Naive thymus-derived CD4-positive, alpha-beta T cell (primary cell): ENCODE data around the gene ELMO2. TPM values are rescaled to one million over a fixed set of nuclear protein-coding genes. Genes with fewer than 3 reads are reported as not detected.
A peak's percentile ranks its signal among the peaks of the same experiment; 100 is the strongest.

Experiments
- ATAC-seq: fragments of 150-1000 bp; cut with Tn5 transposase; 2 replicates; pipeline ENCODE4 v1.10.0; 2021; ENCODE audit warnings: mild to moderate bottlenecking, moderate library complexity
- CTCF ChIA-PET: fragments of 350-600 bp; sonication (Branson Sonifier 250); formaldehyde crosslinking; loops from one replicate; lab custom pipeline; 2021; ENCODE audit warnings: antibody characterized with exemption; lab: Charles Lee
- POLR2A ChIA-PET: fragments of 350-600 bp; sonication (Branson Sonifier 250); formaldehyde crosslinking; loops from one replicate; lab custom pipeline; 2021; ENCODE audit warnings: antibody characterized with exemption, inconsistent platforms; lab: Charles Lee
- DNase-seq, 9 donors: peaks; one replicate each; pipeline versions ENCODE4 v3.0.0 to v3.0.0-alpha.2; 2020 to 2022; ENCODE audit warnings: mixed read lengths in 1 of 9
- H3K27ac ChIP-seq: one replicate; pipeline ENCODE4 v1.7.0; 2013; ENCODE audit warnings: mild to moderate bottlenecking, low read depth, low read length, moderate library complexity
- H3K27me3 ChIP-seq, 2 donors: one replicate each; pipeline ENCODE4 v1.7.0; 2013; ENCODE audit warnings: low read length in 2 of 2, mild to moderate bottlenecking in 2 of 2, moderate library complexity in 2 of 2; ENCODE audit not compliant: control insufficient read depth in 2 of 2, insufficient read depth in 2 of 2
- H3K36me3 ChIP-seq, 3 experiments: 1 replicate in 2 of 3; 2 replicates in 1 of 3; pipeline ENCODE4 v1.7.0; 2013; ENCODE audit warnings: low read length in 3 of 3, mild to moderate bottlenecking in 3 of 3, moderate library complexity in 1 of 3; ENCODE audit not compliant: insufficient read depth in 3 of 3, control insufficient read depth in 2 of 3
- H3K4me1 ChIP-seq, 2 donors: one replicate each; pipeline ENCODE4 v1.7.0; 2013; ENCODE audit warnings: low read length in 2 of 2, mild to moderate bottlenecking in 2 of 2, moderate library complexity in 1 of 2; ENCODE audit not compliant: control insufficient read depth in 2 of 2, insufficient read depth in 2 of 2
- H3K4me3 ChIP-seq: 2 replicates; pipeline ENCODE4 v1.7.0; 2013; ENCODE audit warnings: mild to moderate bottlenecking, low read length
- H3K9me3 ChIP-seq, 3 experiments: 1 replicate in 2 of 3; 2 replicates in 1 of 3; pipeline ENCODE4 v1.7.0; 2013; ENCODE audit warnings: low read length in 3 of 3; ENCODE audit not compliant: control insufficient read depth in 2 of 3
- H3K27ac Mint-ChIP-seq, 9 donors: one replicate each; pipeline ENCODE4 v1.8.0; 2020 to 2022; ENCODE audit warnings: mixed read lengths in 9 of 9, mild to moderate bottlenecking in 8 of 9, moderate library complexity in 5 of 9, inconsistent platforms in 2 of 9
- H3K27me3 Mint-ChIP-seq, 5 donors: one replicate each; pipeline ENCODE4 v1.8.0; 2021 to 2022; ENCODE audit warnings: mixed read lengths in 5 of 5, mild to moderate bottlenecking in 1 of 5
- H3K36me3 Mint-ChIP-seq, 5 donors: one replicate each; pipeline ENCODE4 v1.8.0; 2020 to 2022; ENCODE audit warnings: mixed read lengths in 5 of 5, mild to moderate bottlenecking in 3 of 5, inconsistent platforms in 1 of 5
- H3K4me1 Mint-ChIP-seq, 7 donors: one replicate each; pipeline ENCODE4 v1.8.0; 2020 to 2022; ENCODE audit warnings: mixed read lengths in 7 of 7, mild to moderate bottlenecking in 3 of 7, inconsistent platforms in 1 of 7
- H3K4me3 Mint-ChIP-seq, 10 donors: one replicate each; pipeline ENCODE4 v1.8.0; 2020 to 2022; ENCODE audit warnings: mild to moderate bottlenecking in 10 of 10, mixed read lengths in 10 of 10, moderate library complexity in 6 of 10, inconsistent platforms in 2 of 10
- H3K9me3 Mint-ChIP-seq, 11 donors: one replicate each; pipeline ENCODE4 v1.8.0; 2020 to 2022; ENCODE audit warnings: mixed read lengths in 11 of 11, mild to moderate bottlenecking in 4 of 11, inconsistent platforms in 1 of 11, moderate library complexity in 1 of 11
- intact Hi-C, 2 donors: fragments of 100-400 bp; cut with micrococcal nuclease; formaldehyde crosslinking; loops; one replicate each; pipeline ENCODE4 v1.15.1; 2023
- polyA plus RNA-seq, 2 donors: library from polyadenylated mRNA; unstranded; fragments of 300-500 nt; fragmentation: Illumina TruSeq; gene quantifications; one replicate each; pipeline ENCODE4 v1.2.3, GENCODE V29; 2021
- total RNA-seq, 6 experiments: library from RNA in 5 of 6; stranded (reverse) in 5 of 6; gene quantifications; 1 replicate in 5 of 6; 2 replicates in 1 of 6; pipeline ENCODE4 v1.2.3 and lab custom pipeline; 2021 to 2026

The ELMO2 gene
- total RNA-seq (100 to 1,000 TPM in 1 of 5 experiments, 10 to 100 TPM in 4; 50.8 to 104 (median 52.3) TPM), polyA plus RNA-seq (10 to 100 TPM; 35.6 to 67.4 TPM), total RNA-seq (lab: John Stamatoyannopoulos, UW) (54.1 reads per million, percentile 73 among the genes with 10 or more reads in this experiment)

- Mint-ChIP-seq H3K36me3 (peaks cover 0 to 15% (median 0%) of the 10 kb centered on the region in 5 donors), H3K4me1 (peaks cover 44 to 78% (median 70%) of the 10 kb centered on the region in 7 donors), H3K4me3 (peak within 1 kb of the TSS; percentile 88 to 97 (median 95)), H3K27ac (peak within 1 kb of the TSS; percentile 88 to 97 (median 93)), H3K27me3 (peaks cover 0 to 3% (median 0%) of the 10 kb centered on the region in 5 donors), H3K9me3 (peaks cover 0 to 2% (median 0%) of the 10 kb centered on the region in 11 donors)
- Histone ChIP-seq H3K4me1 (peaks cover 38 to 50% of the 10 kb centered on the region in 2 donors), H3K9me3 (no peaks in the 10 kb centered on the region), H3K27ac (peak within 1 kb of the TSS; percentile 97), H3K4me3 (peak within 1 kb of the TSS; percentile 86), H3K36me3 (peaks cover 0 to 7% (median 0%) of the 10 kb centered on the region in 3 experiments), H3K27me3 (no peaks in the 10 kb centered on the region)
- peak; percentile 81 to 97 (median 94) for DNase-seq
- POLR2A ChIA-PET, result interaction anchor here (0.9 to 4.5 kb wide), 10 partner anchors 9 to 472 kb away, joined by 3 to 69 read pairs (median 4); partner anchors contain the start of gene PCIF1
- intact Hi-C loops, result loop anchor here (1.0 to 2.0 kb wide), 7 partner anchors 42 to 471 kb away; partner anchors contain the start of genes TP53RK (in 2 of the 2) and ZNF335 (in 1 of the 2)
- CTCF ChIA-PET, result interaction anchor here (0.5 to 3.0 kb wide), 8 partner anchors 46 to 636 kb away, joined by 3 to 17 read pairs (median 4); no protein-coding TSS in a partner anchor
- peak; percentile 95 for ATAC-seq
These were observed at the start of gene ELMO2 for GRCh38 chr20:46406200-46406985. ELMO2 (minus strand) TSS chr20:46406615; CDS start chr20:46394482, 12,133 bp downstream.

GRCh38 chr20:46455729-46456128 lies 49.3 kb upstream of the ELMO2 start:
- no peaks in the 10 kb centered on the region for H3K4me1 ChIP-seq
- H3K36me3 Mint-ChIP-seq, result peaks cover 3 to 20% (median 8%) of the 10 kb centered on the region in 5 donors
- no peak overlapping the region for H3K4me3 Mint-ChIP-seq
- H3K36me3 ChIP-seq, result no peaks in the 10 kb centered on the region
- H3K27ac Mint-ChIP-seq, result no peak overlapping the region
- ATAC-seq, result no peak
- ChIA-PET CTCF (no interaction called here), POLR2A (no interaction called here)
- H3K9me3 Mint-ChIP-seq, result peaks cover 12 to 33% (median 18%) of the 10 kb centered on the region in 11 donors
- H3K4me3 ChIP-seq, result no peak overlapping the region
- peaks cover 0 to 10% (median 0%) of the 10 kb centered on the region in 7 donors for H3K4me1 Mint-ChIP-seq
- H3K27me3 Mint-ChIP-seq, result peaks cover 22 to 51% (median 46%) of the 10 kb centered on the region in 5 donors
- intact Hi-C loops, result no loop called here
- DNase-seq, result no peak
- H3K27me3 ChIP-seq, result peaks cover 0 to 5% of the 10 kb centered on the region in 2 donors
- H3K27ac ChIP-seq, result no peak overlapping the region
- H3K9me3 ChIP-seq, result peaks cover 0 to 18% (median 0%) of the 10 kb centered on the region in 3 experiments

GRCh38 chr20:46446851-46447250 lies 40.4 kb upstream of the ELMO2 start:
- no peaks in the 10 kb centered on the region for H3K36me3 ChIP-seq
- H3K4me1 ChIP-seq, result no peaks in the 10 kb centered on the region
- H3K4me3 ChIP-seq, result no peak overlapping the region
- H3K27me3 Mint-ChIP-seq, result peaks cover 29 to 46% (median 42%) of the 10 kb centered on the region in 5 donors
- H3K9me3 Mint-ChIP-seq, result peaks cover 0 to 11% (median 4%) of the 10 kb centered on the region in 11 donors
- DNase-seq (no peak), ATAC-seq (no peak)
- CTCF ChIA-PET, result interaction anchor here (0.6 kb wide), 1 partner anchor 145 kb away, joined by 3 read pairs; no protein-coding TSS in a partner anchor
- H3K27me3 ChIP-seq, result no peaks in the 10 kb centered on the region
- POLR2A ChIA-PET, result no interaction called here
- no peak overlapping the region for H3K27ac Mint-ChIP-seq
- no peaks in the 10 kb centered on the region for H3K4me1 Mint-ChIP-seq
- no peak overlapping the region for H3K27ac ChIP-seq
- intact Hi-C loops, result no loop called here
- no peaks in the 10 kb centered on the region for H3K9me3 ChIP-seq
- H3K36me3 Mint-ChIP-seq, result peaks cover 0 to 5% (median 0%) of the 10 kb centered on the region in 5 donors
- H3K4me3 Mint-ChIP-seq, result no peak overlapping the region

GRCh38 chr20:46439837-46440236 lies 33.4 kb upstream of the ELMO2 start:
- Mint-ChIP-seq H3K9me3 (peaks cover 0 to 6% (median 4%) of the 10 kb centered on the region in 11 donors), H3K4me1 (no peaks in the 10 kb centered on the region), H3K27ac (no peak overlapping the region), H3K36me3 (peaks cover 0 to 4% (median 0%) of the 10 kb centered on the region in 5 donors), H3K4me3 (no peak overlapping the region), H3K27me3 (peaks cover 27 to 37% (median 31%) of the 10 kb centered on the region in 5 donors)
- Histone ChIP-seq H3K4me1 (no peaks in the 10 kb centered on the region), H3K4me3 (no peak overlapping the region), H3K9me3 (no peaks in the 10 kb centered on the region), H3K36me3 (no peaks in the 10 kb centered on the region), H3K27me3 (no peaks in the 10 kb centered on the region), H3K27ac (no peak overlapping the region)
- DNase-seq, result no peak
- intact Hi-C loops, result no loop called here
- ATAC-seq, result no peak
- CTCF ChIA-PET, result interaction anchor here (1.1 kb wide), 1 partner anchor 307 kb away, joined by 4 read pairs; no protein-coding TSS in a partner anchor
- POLR2A ChIA-PET, result no interaction called here

GRCh38 chr20:46438156-46438750 lies 31.8 kb upstream of the ELMO2 start:
- no peaks in the 10 kb centered on the region for H3K36me3 Mint-ChIP-seq
- H3K4me1 ChIP-seq, result no peaks in the 10 kb centered on the region
- no peak overlapping the region for H3K27ac Mint-ChIP-seq
- no peak overlapping the region for H3K4me3 Mint-ChIP-seq
- no peaks in the 10 kb centered on the region for H3K36me3 ChIP-seq
- no peaks in the 10 kb centered on the region for H3K4me1 Mint-ChIP-seq
- H3K9me3 Mint-ChIP-seq, result no peaks in the 10 kb centered on the region
- POLR2A ChIA-PET, result no interaction called here
- no peak overlapping the region for H3K4me3 ChIP-seq
- H3K27me3 Mint-ChIP-seq, result peaks cover 19 to 35% (median 24%) of the 10 kb centered on the region in 5 donors
- H3K9me3 ChIP-seq, result no peaks in the 10 kb centered on the region
- intact Hi-C loops, result loop anchor here in 1 of 2 donors (1.0 kb wide), 1 partner anchor 131 kb away; no protein-coding TSS in a partner anchor
- no peak overlapping the region for H3K27ac ChIP-seq
- ATAC-seq (peak; percentile 41), DNase-seq (peak in 7 of 9 donors; percentile 4 to 33 (median 17))
- CTCF ChIA-PET, result interaction anchor here (0.6 to 1.6 kb wide), 6 partner anchors 55 to 420 kb away, joined by 3 to 7 read pairs (median 4); no protein-coding TSS in a partner anchor
- no peaks in the 10 kb centered on the region for H3K27me3 ChIP-seq

GRCh38 chr20:46435146-46435545 lies 28.7 kb upstream of the ELMO2 start:
- Mint-ChIP-seq H3K27ac (no peak overlapping the region), H3K9me3 (no peaks in the 10 kb centered on the region)
- no peak for DNase-seq

More at GRCh38 chr20:46435146-46435545, 28.7 kb upstream of the ELMO2 start:
- no peaks in the 10 kb centered on the region for H3K36me3 Mint-ChIP-seq
- no peaks in the 10 kb centered on the region for H3K9me3 ChIP-seq
- H3K4me3 Mint-ChIP-seq, result no peak overlapping the region
- no peak overlapping the region for H3K4me3 ChIP-seq
- intact Hi-C loops, result no loop called here
- no peak for ATAC-seq
- no peaks in the 10 kb centered on the region for H3K4me1 Mint-ChIP-seq
- no peaks in the 10 kb centered on the region for H3K36me3 ChIP-seq
- ChIA-PET CTCF (no interaction called here), POLR2A (interaction anchor here (0.8 kb wide), 1 partner anchor 76 kb away, joined by 3 read pairs; no protein-coding TSS in a partner anchor)
- H3K4me1 ChIP-seq, result no peaks in the 10 kb centered on the region
- no peaks in the 10 kb centered on the region for H3K27me3 ChIP-seq
- H3K27ac ChIP-seq, result no peak overlapping the region
- H3K27me3 Mint-ChIP-seq, result peaks cover 21 to 46% (median 37%) of the 10 kb centered on the region in 5 donors
